Measurements from ENCODE around the gene PRAMEF33.
"Not testable (repeated sequence)": the region's sequence is repeated elsewhere in the genome, so short reads cannot be mapped to it uniquely, and the experiment has no call there.

Gene PRAMEF33

GRCh38 chr1:13303239-13303638 lies at the start of gene PRAMEF33:
Gene PRAMEF33 (plus strand): TSS chr1:13303539. CDS start chr1:13305955, 2,416 bp downstream.
- H3K36me3 Mint-ChIP-seq (ENCODE audit: low read depth); H3K27ac Mint-ChIP-seq; H3K9me3 Mint-ChIP-seq; H3K4me3 Mint-ChIP-seq; H3K4me1 Mint-ChIP-seq (ENCODE audit: low read depth); H3K27me3 Mint-ChIP-seq: not testable (repeated sequence)

DNA sequence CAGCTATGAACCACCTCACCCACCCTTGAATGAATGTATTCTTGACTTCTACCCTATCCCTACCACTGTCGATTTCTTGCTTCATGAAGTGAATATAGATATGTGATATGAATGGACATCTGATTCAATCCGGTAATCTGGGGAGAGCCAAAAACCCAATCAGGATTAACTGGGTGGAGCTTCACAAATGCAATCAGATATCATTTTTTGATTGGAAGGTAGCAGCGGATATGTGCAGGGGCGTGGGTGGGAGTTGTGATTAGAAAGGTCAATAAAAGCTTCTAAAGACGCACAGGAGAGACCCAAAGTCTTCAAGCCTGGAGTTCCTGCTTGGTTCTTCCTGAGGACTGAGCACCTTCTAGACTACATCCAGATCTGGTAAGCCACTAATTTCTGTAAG lies 49.4 kb upstream of the PRAMEF33 start, which contains the start of gene PRAMEF5:
PRAMEF5 (plus strand) TSS at position 301 of the 400 bp plus-strand sequence. CDS start 5,071 bp downstream, outside the sequence.
- H3K4me1 Mint-ChIP-seq (ENCODE audit: low read depth); H3K9me3 Mint-ChIP-seq; H3K27me3 Mint-ChIP-seq; H3K36me3 Mint-ChIP-seq (ENCODE audit: low read depth); H3K4me3 Mint-ChIP-seq; H3K27ac Mint-ChIP-seq: not testable (repeated sequence)

DNA sequence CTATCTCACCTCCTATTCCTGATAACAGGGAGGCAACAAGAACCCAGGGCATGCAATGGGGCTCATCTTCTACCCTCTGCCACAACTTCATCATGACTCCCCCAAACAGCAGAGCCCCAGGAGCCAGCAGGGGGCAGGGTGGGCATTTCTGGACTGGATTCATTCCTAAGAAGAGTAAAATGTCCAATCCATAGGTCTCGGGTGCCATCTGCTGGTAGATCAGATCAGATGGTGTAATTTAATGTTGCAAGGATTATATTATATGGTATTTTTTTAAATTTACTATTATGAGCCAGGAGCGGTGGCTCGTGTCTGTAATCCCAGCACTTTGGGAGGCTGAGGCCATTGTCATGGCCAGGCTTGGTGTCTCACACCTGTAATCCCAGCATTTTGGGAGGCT lies 38.2 kb upstream of the PRAMEF33 start:
- H3K4me1 Mint-ChIP-seq (ENCODE audit: low read depth); H3K36me3 Mint-ChIP-seq (ENCODE audit: low read depth); H3K27ac Mint-ChIP-seq; H3K27me3 Mint-ChIP-seq; H3K4me3 Mint-ChIP-seq; H3K9me3 Mint-ChIP-seq: not testable (repeated sequence)

- not testable (repeated sequence) for H3K36me3 Mint-ChIP-seq (ENCODE audit: low read depth); H3K4me3 Mint-ChIP-seq; H3K9me3 Mint-ChIP-seq; H3K27ac Mint-ChIP-seq; H3K27me3 Mint-ChIP-seq; H3K4me1 Mint-ChIP-seq (ENCODE audit: low read depth)
Observed at GRCh38 chr1:13277016-13277415, 26.3 kb upstream of the PRAMEF33 start.

DNA sequence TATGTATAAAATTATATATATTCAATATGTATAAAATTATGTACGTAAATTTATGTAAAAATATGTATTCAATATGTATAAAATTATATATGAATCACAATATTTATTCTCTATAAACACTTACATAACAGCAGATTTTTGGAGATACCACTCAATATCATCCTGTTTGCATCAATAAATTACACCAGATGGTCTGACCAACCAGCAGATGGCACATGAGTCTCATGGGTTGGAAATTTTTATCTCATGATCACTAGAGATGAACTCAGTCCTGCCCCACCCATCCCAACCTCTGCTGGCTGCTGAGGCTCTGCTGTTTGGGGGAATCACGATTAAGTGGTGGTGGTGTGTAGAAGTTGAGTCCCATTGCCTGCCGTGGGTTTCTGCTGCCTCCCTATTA lies 23.7 kb upstream of the PRAMEF33 start:
- not testable (repeated sequence) for H3K36me3 Mint-ChIP-seq (ENCODE audit: low read depth); H3K4me3 Mint-ChIP-seq; H3K27me3 Mint-ChIP-seq; H3K4me1 Mint-ChIP-seq (ENCODE audit: low read depth); H3K27ac Mint-ChIP-seq; H3K9me3 Mint-ChIP-seq

DNA sequence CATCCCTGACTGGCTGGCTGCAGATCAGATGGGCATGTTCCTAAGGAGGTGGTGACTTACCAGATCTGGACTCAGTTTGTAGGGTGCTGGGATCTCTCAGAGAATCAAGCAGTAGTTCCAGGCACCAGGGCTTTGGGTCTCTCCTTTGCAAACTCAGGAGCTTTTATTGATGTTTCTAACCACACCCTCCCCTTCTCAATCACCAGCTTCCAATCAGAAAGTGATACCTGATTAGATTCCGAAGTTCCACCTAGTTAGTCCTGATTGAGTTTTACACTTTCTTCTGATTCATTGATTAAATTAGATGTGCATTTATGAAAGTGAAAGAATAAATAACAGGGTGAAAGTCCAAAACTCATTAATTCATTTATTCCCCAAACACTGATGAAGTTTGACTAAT lies 18.3 kb upstream of the PRAMEF33 start, which contains the start of gene PRAMEF8:
PRAMEF8 (minus strand) TSS at position 101 of the 400 bp plus-strand sequence. CDS start 1,046 bp downstream, outside the sequence.
- not testable (repeated sequence) for H3K4me1 Mint-ChIP-seq (ENCODE audit: low read depth); H3K4me3 Mint-ChIP-seq; H3K27me3 Mint-ChIP-seq; H3K27ac Mint-ChIP-seq; H3K9me3 Mint-ChIP-seq; H3K36me3 Mint-ChIP-seq (ENCODE audit: low read depth)

DNA sequence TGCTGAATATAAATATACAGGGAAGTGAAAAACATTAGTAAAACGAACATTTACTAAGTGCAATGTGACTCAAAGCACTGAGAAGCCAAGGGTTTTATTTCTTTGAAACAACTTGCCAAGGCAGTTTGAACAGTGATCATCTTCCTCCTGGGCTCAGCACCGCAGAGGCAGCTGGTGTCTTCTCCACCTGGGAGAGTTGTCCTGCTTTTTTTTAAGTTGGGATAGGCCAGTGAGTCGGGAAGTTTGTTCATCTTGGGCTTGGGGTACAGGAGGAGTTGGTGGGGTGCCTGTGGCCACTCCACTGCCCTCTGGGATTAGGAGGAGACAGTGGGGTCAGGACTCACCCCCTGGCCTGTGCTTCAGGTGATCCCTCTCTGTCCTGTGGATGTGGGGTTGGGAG lies 14.3 kb upstream of the PRAMEF33 start:
- H3K27ac Mint-ChIP-seq; H3K4me1 Mint-ChIP-seq (ENCODE audit: low read depth); H3K9me3 Mint-ChIP-seq; H3K36me3 Mint-ChIP-seq (ENCODE audit: low read depth); H3K27me3 Mint-ChIP-seq; H3K4me3 Mint-ChIP-seq: not testable (repeated sequence)

GRCh38 chr1:13297216-13297931 lies 6.0 kb upstream of the PRAMEF33 start:
- not testable (repeated sequence) for H3K36me3 Mint-ChIP-seq (ENCODE audit: low read depth); H3K9me3 Mint-ChIP-seq; H3K27me3 Mint-ChIP-seq; H3K4me3 Mint-ChIP-seq; H3K4me1 Mint-ChIP-seq (ENCODE audit: low read depth); H3K27ac Mint-ChIP-seq

- not testable (repeated sequence) for H3K4me1 Mint-ChIP-seq (ENCODE audit: low read depth); H3K36me3 Mint-ChIP-seq (ENCODE audit: low read depth)
Observed at GRCh38 chr1:13298699-13299098, 4.6 kb upstream of the PRAMEF33 start.

DNA sequence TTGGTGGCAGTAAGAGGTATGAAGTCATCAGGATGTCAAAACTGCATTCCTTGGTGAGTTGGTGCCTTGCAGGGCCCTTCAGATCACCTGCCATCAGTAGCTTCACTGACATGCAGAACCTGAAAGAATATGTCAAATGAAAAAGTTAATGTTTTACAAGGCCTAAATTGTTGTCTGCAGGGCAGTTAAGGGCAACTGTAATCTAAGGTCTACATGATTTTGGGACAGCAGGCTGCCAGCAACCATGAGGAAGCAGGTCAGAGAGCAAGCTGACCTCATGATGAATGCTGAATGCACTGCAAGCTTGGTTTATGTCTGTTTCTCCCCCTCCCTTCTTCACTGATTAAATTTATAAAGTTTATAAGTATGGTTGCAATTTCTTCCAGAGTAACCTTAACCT lies 1.1 kb upstream of the PRAMEF33 start:
- not testable (repeated sequence) for H3K4me3 Mint-ChIP-seq; H3K27ac Mint-ChIP-seq; H3K9me3 Mint-ChIP-seq; H3K27me3 Mint-ChIP-seq; H3K4me1 Mint-ChIP-seq (ENCODE audit: low read depth); H3K36me3 Mint-ChIP-seq (ENCODE audit: low read depth)

More at GRCh38 chr1:13298699-13299098, 4.6 kb upstream of the PRAMEF33 start:
- not testable (repeated sequence) for H3K27ac Mint-ChIP-seq, H3K4me3 Mint-ChIP-seq, H3K9me3 Mint-ChIP-seq, H3K27me3 Mint-ChIP-seq

GRCh38 chr1:13315281-13315680 lies 11.9 kb downstream of the PRAMEF33 start, which contains the start of gene PRAMEF15:
Gene PRAMEF15 (plus strand): TSS chr1:13315581. CDS start chr1:13318408, 2,827 bp downstream.
- H3K27me3 Mint-ChIP-seq; H3K27ac Mint-ChIP-seq; H3K4me1 Mint-ChIP-seq (ENCODE audit: low read depth); H3K36me3 Mint-ChIP-seq (ENCODE audit: low read depth); H3K9me3 Mint-ChIP-seq; H3K4me3 Mint-ChIP-seq: not testable (repeated sequence)

- H3K4me3 Mint-ChIP-seq; H3K9me3 Mint-ChIP-seq; H3K27me3 Mint-ChIP-seq; H3K4me1 Mint-ChIP-seq (ENCODE audit: low read depth); H3K27ac Mint-ChIP-seq; H3K36me3 Mint-ChIP-seq (ENCODE audit: low read depth): not testable (repeated sequence)
Observed at GRCh38 chr1:13342496-13342895, 39.2 kb downstream of the PRAMEF33 start.

DNA sequence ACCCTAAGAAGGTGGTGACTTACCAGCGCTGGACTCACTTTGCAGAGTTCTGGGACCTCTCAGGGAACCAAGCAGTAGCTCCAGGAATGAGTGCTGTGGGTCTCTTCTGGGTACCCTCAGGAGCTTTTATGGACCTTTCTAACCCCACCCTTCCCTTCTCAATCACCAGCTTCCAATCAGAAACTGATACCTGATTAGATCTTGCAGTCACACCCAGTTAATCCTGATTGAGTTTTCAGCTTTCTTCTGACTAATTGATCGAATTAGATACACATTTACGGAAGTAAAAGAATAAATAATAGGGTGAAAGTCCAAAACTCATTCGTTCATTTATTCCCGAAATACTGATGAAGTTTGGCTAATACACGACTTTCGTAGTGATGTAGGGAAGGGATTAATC lies 43.7 kb downstream of the PRAMEF33 start, which contains the start of gene PRAMEF14:
PRAMEF14 (minus strand) TSS at position 101 of the 400 bp plus-strand sequence. CDS start 1,820 bp downstream, outside the sequence.
- H3K27ac Mint-ChIP-seq; H3K36me3 Mint-ChIP-seq (ENCODE audit: low read depth); H3K9me3 Mint-ChIP-seq; H3K4me3 Mint-ChIP-seq; H3K27me3 Mint-ChIP-seq; H3K4me1 Mint-ChIP-seq (ENCODE audit: low read depth): not testable (repeated sequence)

DNA sequence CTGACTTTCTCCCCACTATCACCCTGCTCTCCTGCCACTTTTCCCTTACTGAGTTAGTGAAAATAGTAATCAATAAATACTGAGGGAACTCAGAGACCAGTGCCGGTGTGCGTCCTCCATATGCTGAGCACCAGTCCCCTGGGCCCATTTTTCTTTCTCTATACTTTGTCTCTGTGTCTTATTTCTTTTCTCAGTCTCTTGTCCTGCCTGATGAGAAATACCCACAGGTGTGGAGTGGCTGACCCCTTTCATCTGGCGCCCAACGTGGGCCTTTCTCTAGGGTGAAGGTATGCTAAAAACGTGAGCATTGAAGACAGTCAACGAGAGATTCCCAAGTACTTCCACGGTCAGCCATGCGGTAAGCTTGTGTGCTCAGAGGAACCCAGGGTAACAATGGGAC lies 50.1 kb downstream of the PRAMEF33 start:
- not testable (repeated sequence) for H3K36me3 Mint-ChIP-seq (ENCODE audit: low read depth); H3K27ac Mint-ChIP-seq; H3K4me1 Mint-ChIP-seq (ENCODE audit: low read depth); H3K4me3 Mint-ChIP-seq; H3K9me3 Mint-ChIP-seq; H3K27me3 Mint-ChIP-seq

DNA sequence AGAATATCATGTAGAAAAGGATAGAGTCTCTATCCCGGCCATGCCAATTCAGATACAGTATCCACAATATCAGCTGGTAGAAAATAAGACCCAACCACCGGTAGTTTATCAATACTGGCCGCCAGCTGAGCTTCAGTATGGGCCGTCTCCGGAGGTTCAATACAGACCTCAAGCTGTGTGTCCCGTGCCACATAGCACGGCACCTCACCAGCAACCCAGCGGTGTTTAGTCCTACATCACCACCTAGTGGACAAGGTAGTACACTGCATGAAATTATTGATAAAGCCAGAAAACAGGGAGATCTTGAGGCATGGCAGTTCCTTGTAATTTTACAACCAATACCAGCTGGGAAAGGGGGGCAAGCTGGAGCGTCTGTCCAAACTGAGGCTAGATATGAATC lies 51.1 kb downstream of the PRAMEF33 start:
- H3K27ac Mint-ChIP-seq; H3K4me3 Mint-ChIP-seq; H3K36me3 Mint-ChIP-seq (ENCODE audit: low read depth); H3K27me3 Mint-ChIP-seq; H3K4me1 Mint-ChIP-seq (ENCODE audit: low read depth); H3K9me3 Mint-ChIP-seq: not testable (repeated sequence)

DNA sequence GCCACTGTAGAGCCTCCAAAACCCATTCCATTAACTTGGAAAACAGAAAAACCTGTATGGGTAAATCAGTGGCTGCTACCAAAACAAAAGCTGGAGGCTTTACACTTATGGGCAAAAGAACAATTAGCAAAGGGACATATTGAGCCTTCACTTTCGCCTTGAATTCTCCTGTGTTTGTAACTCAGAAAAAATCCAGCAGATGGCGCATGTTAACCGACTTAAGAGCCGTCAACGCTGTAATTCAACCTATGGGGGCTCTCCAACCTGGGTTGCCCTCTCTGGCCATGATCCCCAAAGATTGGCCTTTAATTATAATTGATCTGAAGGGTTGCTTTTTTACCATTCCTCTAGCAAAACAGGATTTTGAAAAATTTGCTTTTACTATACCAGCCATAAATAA lies 53.4 kb downstream of the PRAMEF33 start:
- not testable (repeated sequence) for H3K27ac Mint-ChIP-seq; H3K36me3 Mint-ChIP-seq (ENCODE audit: low read depth); H3K27me3 Mint-ChIP-seq; H3K4me1 Mint-ChIP-seq (ENCODE audit: low read depth); H3K4me3 Mint-ChIP-seq; H3K9me3 Mint-ChIP-seq
